ENCODE results near the gene NISCH.

DNA sequence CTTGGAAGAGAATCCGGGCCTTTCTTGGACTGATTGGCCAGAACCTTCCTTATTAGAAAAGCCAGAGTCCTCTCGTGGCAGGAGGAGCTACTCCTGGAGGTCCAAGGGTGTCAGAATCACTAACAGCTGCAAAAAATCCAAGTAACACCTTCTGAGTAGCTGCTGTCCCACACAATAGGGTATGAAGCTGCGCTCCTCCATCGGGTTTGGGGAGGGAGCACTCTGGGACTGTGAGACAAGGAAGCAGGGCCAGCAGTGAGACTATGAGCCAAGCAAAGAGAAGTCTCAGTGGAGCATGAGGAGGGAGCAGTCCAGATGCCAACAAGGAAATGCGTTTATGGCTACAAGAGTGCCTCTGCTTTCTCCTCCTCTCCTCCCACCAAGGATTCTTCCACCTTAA, 32.2 kb upstream of the NISCH start:
- TF ChIP-seq, protein P1, sequence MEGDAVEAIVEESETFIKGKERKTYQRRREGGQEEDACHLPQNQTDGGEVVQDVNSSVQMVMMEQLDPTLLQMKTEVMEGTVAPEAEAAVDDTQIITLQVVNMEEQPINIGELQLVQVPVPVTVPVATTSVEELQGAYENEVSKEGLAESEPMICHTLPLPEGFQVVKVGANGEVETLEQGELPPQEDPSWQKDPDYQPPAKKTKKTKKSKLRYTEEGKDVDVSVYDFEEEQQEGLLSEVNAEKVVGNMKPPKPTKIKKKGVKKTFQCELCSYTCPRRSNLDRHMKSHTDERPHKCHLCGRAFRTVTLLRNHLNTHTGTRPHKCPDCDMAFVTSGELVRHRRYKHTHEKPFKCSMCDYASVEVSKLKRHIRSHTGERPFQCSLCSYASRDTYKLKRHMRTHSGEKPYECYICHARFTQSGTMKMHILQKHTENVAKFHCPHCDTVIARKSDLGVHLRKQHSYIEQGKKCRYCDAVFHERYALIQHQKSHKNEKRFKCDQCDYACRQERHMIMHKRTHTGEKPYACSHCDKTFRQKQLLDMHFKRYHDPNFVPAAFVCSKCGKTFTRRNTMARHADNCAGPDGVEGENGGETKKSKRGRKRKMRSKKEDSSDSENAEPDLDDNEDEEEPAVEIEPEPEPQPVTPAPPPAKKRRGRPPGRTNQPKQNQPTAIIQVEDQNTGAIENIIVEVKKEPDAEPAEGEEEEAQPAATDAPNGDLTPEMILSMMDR (conservative IDR thresholded peaks at IDR 0.05; ENCODE audit: low read length) = no peak
- TF ChIP-seq EZH2phosphoT487 (IDR thresholded peaks at IDR 0.05; ENCODE audit: borderline replicate concordance) = no peak
